ENCODE results near the gene RAF1.
"Not testable (repeated sequence)": the region's sequence is repeated elsewhere in the genome, so short reads cannot be mapped to it uniquely, and the experiment has no call there.

GRCh38 chr3:12543497-12543896 lies 120.4 kb downstream of the RAF1 start:
- TF ChIP-seq MAX (IDR thresholded peaks at IDR 0.05); TAF7 (optimal IDR thresholded peaks at IDR 0.05; ENCODE audit: borderline replicate concordance, low read depth, low read length); KDM4A (IDR thresholded peaks at IDR 0.05; ENCODE audit: low read depth, low read length, severe bottlenecking); POLR2A (IDR thresholded peaks at IDR 0.05; ENCODE audit: control extremely low read depth in 1 of 2, low read depth in 2 of 2, low read length in 2 of 2); USF2 (IDR thresholded peaks at IDR 0.05; ENCODE audit: low read length); POLR2AphosphoS5 (IDR thresholded peaks at IDR 0.05; ENCODE audit: low read depth, low read length); SIX5 (IDR thresholded peaks at IDR 0.05; ENCODE audit: low read depth, low read length); GABPA (IDR thresholded peaks at IDR 0.05; ENCODE audit: borderline replicate concordance, insufficient read depth, low read length); CTCF (IDR thresholded peaks at IDR 0.05; ENCODE audit: control extremely low read depth in 1 of 3, insufficient read depth in 1 of 3, low read depth in 1 of 3, low read length in 3 of 3): not testable (repeated sequence)
- TF ChIP-seq, protein P1, sequence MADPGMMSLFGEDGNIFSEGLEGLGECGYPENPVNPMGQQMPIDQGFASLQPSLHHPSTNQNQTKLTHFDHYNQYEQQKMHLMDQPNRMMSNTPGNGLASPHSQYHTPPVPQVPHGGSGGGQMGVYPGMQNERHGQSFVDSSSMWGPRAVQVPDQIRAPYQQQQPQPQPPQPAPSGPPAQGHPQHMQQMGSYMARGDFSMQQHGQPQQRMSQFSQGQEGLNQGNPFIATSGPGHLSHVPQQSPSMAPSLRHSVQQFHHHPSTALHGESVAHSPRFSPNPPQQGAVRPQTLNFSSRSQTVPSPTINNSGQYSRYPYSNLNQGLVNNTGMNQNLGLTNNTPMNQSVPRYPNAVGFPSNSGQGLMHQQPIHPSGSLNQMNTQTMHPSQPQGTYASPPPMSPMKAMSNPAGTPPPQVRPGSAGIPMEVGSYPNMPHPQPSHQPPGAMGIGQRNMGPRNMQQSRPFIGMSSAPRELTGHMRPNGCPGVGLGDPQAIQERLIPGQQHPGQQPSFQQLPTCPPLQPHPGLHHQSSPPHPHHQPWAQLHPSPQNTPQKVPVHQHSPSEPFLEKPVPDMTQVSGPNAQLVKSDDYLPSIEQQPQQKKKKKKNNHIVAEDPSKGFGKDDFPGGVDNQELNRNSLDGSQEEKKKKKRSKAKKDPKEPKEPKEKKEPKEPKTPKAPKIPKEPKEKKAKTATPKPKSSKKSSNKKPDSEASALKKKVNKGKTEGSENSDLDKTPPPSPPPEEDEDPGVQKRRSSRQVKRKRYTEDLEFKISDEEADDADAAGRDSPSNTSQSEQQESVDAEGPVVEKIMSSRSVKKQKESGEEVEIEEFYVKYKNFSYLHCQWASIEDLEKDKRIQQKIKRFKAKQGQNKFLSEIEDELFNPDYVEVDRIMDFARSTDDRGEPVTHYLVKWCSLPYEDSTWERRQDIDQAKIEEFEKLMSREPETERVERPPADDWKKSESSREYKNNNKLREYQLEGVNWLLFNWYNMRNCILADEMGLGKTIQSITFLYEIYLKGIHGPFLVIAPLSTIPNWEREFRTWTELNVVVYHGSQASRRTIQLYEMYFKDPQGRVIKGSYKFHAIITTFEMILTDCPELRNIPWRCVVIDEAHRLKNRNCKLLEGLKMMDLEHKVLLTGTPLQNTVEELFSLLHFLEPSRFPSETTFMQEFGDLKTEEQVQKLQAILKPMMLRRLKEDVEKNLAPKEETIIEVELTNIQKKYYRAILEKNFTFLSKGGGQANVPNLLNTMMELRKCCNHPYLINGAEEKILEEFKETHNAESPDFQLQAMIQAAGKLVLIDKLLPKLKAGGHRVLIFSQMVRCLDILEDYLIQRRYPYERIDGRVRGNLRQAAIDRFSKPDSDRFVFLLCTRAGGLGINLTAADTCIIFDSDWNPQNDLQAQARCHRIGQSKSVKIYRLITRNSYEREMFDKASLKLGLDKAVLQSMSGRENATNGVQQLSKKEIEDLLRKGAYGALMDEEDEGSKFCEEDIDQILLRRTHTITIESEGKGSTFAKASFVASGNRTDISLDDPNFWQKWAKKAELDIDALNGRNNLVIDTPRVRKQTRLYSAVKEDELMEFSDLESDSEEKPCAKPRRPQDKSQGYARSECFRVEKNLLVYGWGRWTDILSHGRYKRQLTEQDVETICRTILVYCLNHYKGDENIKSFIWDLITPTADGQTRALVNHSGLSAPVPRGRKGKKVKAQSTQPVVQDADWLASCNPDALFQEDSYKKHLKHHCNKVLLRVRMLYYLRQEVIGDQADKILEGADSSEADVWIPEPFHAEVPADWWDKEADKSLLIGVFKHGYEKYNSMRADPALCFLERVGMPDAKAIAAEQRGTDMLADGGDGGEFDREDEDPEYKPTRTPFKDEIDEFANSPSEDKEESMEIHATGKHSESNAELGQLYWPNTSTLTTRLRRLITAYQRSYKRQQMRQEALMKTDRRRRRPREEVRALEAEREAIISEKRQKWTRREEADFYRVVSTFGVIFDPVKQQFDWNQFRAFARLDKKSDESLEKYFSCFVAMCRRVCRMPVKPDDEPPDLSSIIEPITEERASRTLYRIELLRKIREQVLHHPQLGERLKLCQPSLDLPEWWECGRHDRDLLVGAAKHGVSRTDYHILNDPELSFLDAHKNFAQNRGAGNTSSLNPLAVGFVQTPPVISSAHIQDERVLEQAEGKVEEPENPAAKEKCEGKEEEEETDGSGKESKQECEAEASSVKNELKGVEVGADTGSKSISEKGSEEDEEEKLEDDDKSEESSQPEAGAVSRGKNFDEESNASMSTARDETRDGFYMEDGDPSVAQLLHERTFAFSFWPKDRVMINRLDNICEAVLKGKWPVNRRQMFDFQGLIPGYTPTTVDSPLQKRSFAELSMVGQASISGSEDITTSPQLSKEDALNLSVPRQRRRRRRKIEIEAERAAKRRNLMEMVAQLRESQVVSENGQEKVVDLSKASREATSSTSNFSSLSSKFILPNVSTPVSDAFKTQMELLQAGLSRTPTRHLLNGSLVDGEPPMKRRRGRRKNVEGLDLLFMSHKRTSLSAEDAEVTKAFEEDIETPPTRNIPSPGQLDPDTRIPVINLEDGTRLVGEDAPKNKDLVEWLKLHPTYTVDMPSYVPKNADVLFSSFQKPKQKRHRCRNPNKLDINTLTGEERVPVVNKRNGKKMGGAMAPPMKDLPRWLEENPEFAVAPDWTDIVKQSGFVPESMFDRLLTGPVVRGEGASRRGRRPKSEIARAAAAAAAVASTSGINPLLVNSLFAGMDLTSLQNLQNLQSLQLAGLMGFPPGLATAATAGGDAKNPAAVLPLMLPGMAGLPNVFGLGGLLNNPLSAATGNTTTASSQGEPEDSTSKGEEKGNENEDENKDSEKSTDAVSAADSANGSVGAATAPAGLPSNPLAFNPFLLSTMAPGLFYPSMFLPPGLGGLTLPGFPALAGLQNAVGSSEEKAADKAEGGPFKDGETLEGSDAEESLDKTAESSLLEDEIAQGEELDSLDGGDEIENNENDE (IDR thresholded peaks at IDR 0.05; ENCODE audit: insufficient replicate concordance, low read length) = not testable (repeated sequence)
